H1 (cell line): ENCODE measurements around the gene WNT2. TPM values are rescaled to one million over a fixed set of nuclear protein-coding genes. Genes with fewer than 3 reads are reported as not detected.

Experiments
- CTCF ChIA-PET: fragments of 300-600 bp; sonication (Branson Sonifier 250); formaldehyde crosslinking; loops from one replicate; lab custom pipeline; 2021; ENCODE audit not compliant: partially characterized antibody; lab: Charles Lee
- POLR2A ChIA-PET: fragments of 300-600 bp; sonication (Branson Sonifier 250); formaldehyde crosslinking; loops from one replicate; lab custom pipeline; 2021; ENCODE audit warnings: inconsistent platforms; ENCODE audit not compliant: partially characterized antibody; lab: Charles Lee
- DNase-seq, 2 experiments: peaks; one replicate each; pipeline versions ENCODE4 v3.0.0 to v3.0.0-alpha.2; 2010 to 2022; ENCODE audit warnings: low spot score in 2 of 2, low read depth in 1 of 2, mixed read lengths in 1 of 2
- FAIRE-seq: peaks from 2 replicates; lab custom pipeline; 2011; peaks lifted over from hg19 to GRCh38; lab: Jason Lieb, UNC
- H2AFZ ChIP-seq: 2 replicates; pipeline ENCODE4 v1.8.1; 2012; ENCODE audit warnings: low read length, inconsistent platforms
- H2AK5ac ChIP-seq: 2 replicates; pipeline ENCODE4 v1.6.1; 2013; ENCODE audit warnings: low read depth, low read length
- H2BK120ac ChIP-seq: replicated peaks from 2 replicates; pipeline ENCODE3; 2013; ENCODE audit warnings: low read depth, low read length, inconsistent platforms
- H2BK12ac ChIP-seq: 2 replicates; pipeline ENCODE4 v1.6.1; 2013; ENCODE audit warnings: low read depth, low read length
- H2BK15ac ChIP-seq: 2 replicates; pipeline ENCODE4 v1.6.1; 2013; ENCODE audit warnings: low read length
- H2BK20ac ChIP-seq: 2 replicates; pipeline ENCODE4 v1.6.1; 2013; ENCODE audit warnings: low read length
- H2BK5ac ChIP-seq: 2 replicates; pipeline ENCODE4 v1.6.1; 2013; ENCODE audit warnings: low read depth, low read length
- H3K14ac ChIP-seq: 2 replicates; pipeline ENCODE4 v1.6.1; 2013; ENCODE audit warnings: inconsistent platforms; ENCODE audit not compliant: insufficient read length
- H3K18ac ChIP-seq: 2 replicates; pipeline ENCODE4 v1.6.1; 2013; ENCODE audit warnings: low read length; ENCODE audit errors: extremely low read depth
- H3K23ac ChIP-seq: 2 replicates; pipeline ENCODE4 v1.6.1; 2013; ENCODE audit warnings: inconsistent platforms; ENCODE audit not compliant: insufficient read length
- H3K23me2 ChIP-seq: 2 replicates; pipeline ENCODE4 v1.6.1; 2013; ENCODE audit warnings: low read depth, low read length
- H3K27ac ChIP-seq: 2 replicates; pipeline ENCODE4 v1.6.1; 2011; ENCODE audit warnings: low read depth, low read length, inconsistent platforms
- H3K27me3 ChIP-seq, 4 experiments: replicated peaks in 1 of 4; 1 replicate in 1 of 4; 2 replicates in 3 of 4; pipeline versions ENCODE4 v1.6.1 to v1.8.1; 2011 to 2013; ENCODE audit warnings: low read length in 3 of 4, mild to moderate bottlenecking in 3 of 4, inconsistent platforms in 2 of 4, mixed read lengths in 2 of 4, moderate library complexity in 1 of 4; ENCODE audit not compliant: control insufficient read depth in 3 of 4, insufficient read depth in 3 of 4; ENCODE audit errors: extremely low read depth in 1 of 4
- H3K36me3 ChIP-seq, 4 experiments: 2 replicates each; pipeline versions ENCODE4 v1.6.1 to v1.8.1; 2011 to 2013; ENCODE audit warnings: mild to moderate bottlenecking in 4 of 4, low read length in 3 of 4, moderate library complexity in 2 of 4, control low read depth in 1 of 4, inconsistent platforms in 1 of 4; ENCODE audit not compliant: insufficient read depth in 4 of 4, control insufficient read depth in 2 of 4
- H3K4ac ChIP-seq: replicated peaks from 2 replicates; pipeline ENCODE3; 2013; ENCODE audit warnings: low read length, low read depth, mixed read lengths, inconsistent platforms; ENCODE audit not compliant: insufficient read length
- H3K4me1 ChIP-seq, 4 experiments: replicated peaks in 1 of 4; 1 replicate in 1 of 4; 2 replicates in 3 of 4; pipeline versions ENCODE4 v1.6.1 to v1.8.1; 2011 to 2013; ENCODE audit warnings: low read length in 3 of 4, inconsistent platforms in 2 of 4, mixed read lengths in 1 of 4; ENCODE audit not compliant: insufficient read depth in 4 of 4, control insufficient read depth in 3 of 4
- H3K4me2 ChIP-seq, 2 experiments: 2 replicates each; pipeline versions ENCODE4 v1.6.1 to v1.8.1; 2011 to 2013; ENCODE audit warnings: low read depth in 2 of 2, low read length in 2 of 2, control low read depth in 1 of 2, inconsistent platforms in 1 of 2, mild to moderate bottlenecking in 1 of 2; ENCODE audit not compliant: insufficient read depth in 1 of 2
- H3K4me3 ChIP-seq, 4 experiments: fragments of 200-600, 300-600 bp in 1 of 4; sonication (generic), shearing (Covaris generic), sonication (Bioruptor Twin) in 1 of 4; 2 replicates each; pipeline versions ENCODE4 v1.5.1 to v1.8.1; 2011 to 2016; ENCODE audit warnings: low read length in 4 of 4, low read depth in 3 of 4, control low read depth in 2 of 4, inconsistent platforms in 2 of 4, mild to moderate bottlenecking in 2 of 4, mixed read lengths in 1 of 4, moderate library complexity in 1 of 4; ENCODE audit not compliant: insufficient read depth in 2 of 4; ENCODE audit errors: extremely low read depth in 1 of 4
- H3K56ac ChIP-seq: replicated peaks from 2 replicates; pipeline ENCODE3; 2013; ENCODE audit warnings: low read depth, mild to moderate bottlenecking, mixed read lengths, low read length, inconsistent platforms; ENCODE audit not compliant: insufficient read length
- H3K79me1 ChIP-seq: 2 replicates; pipeline ENCODE4 v1.6.1; 2013; ENCODE audit warnings: low read depth, low read length, control low read depth
- H3K79me2 ChIP-seq, 2 experiments: 2 replicates each; pipeline versions ENCODE4 v1.6.1 to v1.8.1; 2012 to 2013; ENCODE audit warnings: low read length in 2 of 2, mild to moderate bottlenecking in 2 of 2, inconsistent platforms in 1 of 2; ENCODE audit not compliant: insufficient read depth in 2 of 2, control insufficient read depth in 1 of 2
- H3K9ac ChIP-seq, 4 experiments: replicated peaks in 1 of 4; 1 replicate in 1 of 4; 2 replicates in 3 of 4; pipeline versions ENCODE4 v1.6.1 to v1.8.1; 2011 to 2013; ENCODE audit warnings: low read depth in 3 of 4, low read length in 3 of 4, control low read depth in 2 of 4, mild to moderate bottlenecking in 2 of 4, moderate library complexity in 2 of 4, inconsistent platforms in 1 of 4; ENCODE audit errors: extremely low read depth in 1 of 4
- H3K9me3 ChIP-seq, 2 experiments: 2 replicates each; pipeline versions ENCODE4 v1.6.1 to v1.8.1; 2012 to 2013; ENCODE audit warnings: mild to moderate bottlenecking in 2 of 2, moderate library complexity in 2 of 2, control low read depth in 1 of 2, inconsistent platforms in 1 of 2, low read depth in 1 of 2, low read length in 1 of 2, mixed read lengths in 1 of 2; ENCODE audit not compliant: insufficient read depth in 2 of 2
- H4K20me1 ChIP-seq, 2 experiments: replicated peaks in 1 of 2; 2 replicates each; pipeline versions ENCODE3 to v1.8.1; 2011 to 2013; ENCODE audit warnings: inconsistent platforms in 2 of 2, low read length in 2 of 2, mild to moderate bottlenecking in 1 of 2; ENCODE audit not compliant: insufficient read depth in 2 of 2, control insufficient read depth in 1 of 2
- H4K5ac ChIP-seq: 2 replicates; pipeline ENCODE4 v1.6.1; 2013; ENCODE audit warnings: low read length, low read depth, mixed read lengths, inconsistent platforms; ENCODE audit not compliant: insufficient read length
- H4K8ac ChIP-seq: 2 replicates; pipeline ENCODE4 v1.8.0; 2013; ENCODE audit warnings: mild to moderate bottlenecking, moderate library complexity, low read length, inconsistent platforms; ENCODE audit not compliant: insufficient read depth; ENCODE audit errors: extremely low read depth
- H4K91ac ChIP-seq: replicated peaks from 2 replicates; pipeline ENCODE3; 2013; ENCODE audit warnings: low read length, mixed read lengths, inconsistent platforms; ENCODE audit not compliant: insufficient read length
- BACH1 ChIP-seq: IDR thresholded peaks from 2 replicates; pipeline ENCODE4 v1.6.1; 2012; ENCODE audit warnings: low read length, improper control_type of control experiment
- BCL11A ChIP-seq, 2 experiments: IDR thresholded peaks; one replicate each; pipeline ENCODE4 v1.6.1; 2011; ENCODE audit warnings: low read depth in 2 of 2, low read length in 2 of 2, mild to moderate bottlenecking in 2 of 2
- BRCA1 ChIP-seq: IDR thresholded peaks from 2 replicates; pipeline ENCODE4 v1.6.1; 2012; ENCODE audit warnings: low read depth, low read length, improper control_type of control experiment
- CBX5 ChIP-seq: fragments of 300-800, 300-1000 bp; sonication (generic); IDR thresholded peaks from 2 replicates; pipeline ENCODE4 v1.7.1; 2016; ENCODE audit warnings: antibody characterized with exemption, low read length, low read depth
- CEBPB ChIP-seq: IDR thresholded peaks from 2 replicates; pipeline ENCODE4 v1.6.1; 2012; ENCODE audit warnings: low read depth, low read length
- CHD2 ChIP-seq: IDR thresholded peaks from 2 replicates; pipeline ENCODE4 v1.6.1; 2012; ENCODE audit warnings: low read length, improper control_type of control experiment
- E2F6 ChIP-seq: IDR thresholded peaks from 2 replicates; pipeline ENCODE4 v1.6.1; 2012; ENCODE audit warnings: inconsistent platforms
- JUND ChIP-seq: IDR thresholded peaks from 2 replicates; pipeline ENCODE4 v1.6.1; 2011; ENCODE audit warnings: mild to moderate bottlenecking, improper control_type of control experiment, low read length
- POLR2AphosphoS5 ChIP-seq: IDR thresholded peaks from 2 replicates; pipeline ENCODE4 v1.6.1; 2011; ENCODE audit warnings: low read depth, low read length
- POU5F1 ChIP-seq: IDR thresholded peaks from 2 replicates; pipeline ENCODE4 v1.6.1; 2011; ENCODE audit warnings: low read depth, mild to moderate bottlenecking, low read length, moderate library complexity
- RAD21 ChIP-seq, 2 experiments: IDR thresholded peaks in 1 of 2; conservative IDR thresholded peaks in 1 of 2; 2 replicates each; pipeline ENCODE4 v1.6.1; 2011; ENCODE audit warnings: low read depth in 2 of 2, low read length in 2 of 2, improper control_type of control experiment in 1 of 2, inconsistent platforms in 1 of 2, mild to moderate bottlenecking in 1 of 2, moderate library complexity in 1 of 2
- SIN3A ChIP-seq, 2 experiments: IDR thresholded peaks in 1 of 2; conservative IDR thresholded peaks in 1 of 2; 2 replicates each; pipeline ENCODE4 v1.6.1; 2011 to 2012; ENCODE audit warnings: low read length in 2 of 2, improper control_type of control experiment in 1 of 2, low read depth in 1 of 2, mild to moderate bottlenecking in 1 of 2
- SP1 ChIP-seq: IDR thresholded peaks from 2 replicates; pipeline ENCODE4 v1.6.1; 2011; ENCODE audit warnings: low read depth, low read length
- TAF7 ChIP-seq: optimal IDR thresholded peaks from 2 replicates; pipeline ENCODE3; 2011; ENCODE audit warnings: low read depth, mild to moderate bottlenecking, inconsistent platforms, low read length, moderate library complexity, borderline replicate concordance
- ZNF274 ChIP-seq: IDR thresholded peaks from 2 replicates; pipeline ENCODE4 v1.7.0; 2012; ENCODE audit warnings: low read length, borderline replicate concordance; ENCODE audit errors: extremely low read depth
- WGBS, 2 experiments: shearing (Covaris generic) in 1 of 2; methylation state at CpG; one replicate each; pipeline versions ENCODE4 v1.1.6 to v1.1.7; 2013 to 2015; ENCODE audit warnings: low lambda C conversion rate in 2 of 2, mixed read lengths in 2 of 2, inconsistent platforms in 1 of 2, low coverage in 1 of 2, missing lambda C conversion rate in 1 of 2; ENCODE audit not compliant: insufficient replicate concordance in 2 of 2, insufficient coverage in 1 of 2, insufficient read length in 1 of 2; ENCODE audit errors: extremely low coverage in 1 of 2, missing lambda C conversion rate in 1 of 2; 5-methylcytosine and 5-hydroxymethylcytosine counted together
- polyA plus RNA-seq, 7 experiments: library from polyadenylated mRNA; depleted of rRNA in 3 of 7; stranded (reverse) in 5 of 7; unstranded in 2 of 7; fragments of >200 nt in 5 of 7; fragments of 200-250 nt in 2 of 7; gene quantifications; 1 replicate in 5 of 7; 2 replicates in 1 of 7; 4 replicates in 1 of 7; pipeline versions ENCODE4 v1.2.1 to v1.2.3, GENCODE V29; 2011 to 2013; ENCODE audit warnings: missing spikeins in 2 of 7, mixed read lengths in 2 of 7
- total RNA-seq: library from RNA; stranded (reverse); fragmentation: NEBNext Ultra II Directional; extraction: Animal tissue kit (Norgen Biotek cat#: 25700); gene quantifications from 2 replicates; pipeline ENCODE4 v1.2.1, GENCODE V29; 2021

WNT2 gene
- total and polyA plus RNA-seq, 2 of the 8 experiments (the other 6 are each of a cell fraction or from before 2014, with no cell fraction given), result not detected

GRCh38 chr7:117277576-117277975, 45.3 kb downstream of the WNT2 start:
- Histone ChIP-seq H2BK20ac (no peak overlapping the region), H3K79me1 (no peaks in the 10 kb centered on the region), H3K4me3 (no peak overlapping the region), H3K56ac (no peak overlapping the region), H2BK120ac (no peak overlapping the region), H3K23me2 (no peaks in the 10 kb centered on the region), H3K36me3 (no peaks in the 10 kb centered on the region), H3K4me1 (no peaks in the 10 kb centered on the region), H2AK5ac (no peak overlapping the region), H3K14ac (no peak overlapping the region), H2AFZ (no peak overlapping the region), H4K91ac (no peak overlapping the region), H4K8ac (no peak overlapping the region), H3K9ac (no peak overlapping the region), H3K4ac (no peak overlapping the region), H4K5ac (no peak overlapping the region), H3K9me3 (no peaks in the 10 kb centered on the region), H3K4me2 (no peak overlapping the region), H3K79me2 (no peaks in the 10 kb centered on the region), H3K23ac (no peak overlapping the region), H2BK12ac (no peak overlapping the region), H3K27me3 (no peaks in the 10 kb centered on the region; a peak in 1 of 7 replicates), H3K18ac (no peak overlapping the region), H2BK5ac (no peak overlapping the region), H2BK15ac (no peak overlapping the region), H3K27ac (no peak overlapping the region), H4K20me1 (no peaks in the 10 kb centered on the region)
- WGBS, 2 experiments, result 95% methylated on average over 3 of the region's 3 CpGs; no CpG with 5 or more reads in 1 of the 2 experiments
- DNase-seq, result no peak
- no peak for FAIRE-seq
- ChIA-PET CTCF (no interaction called here), POLR2A (no interaction called here)
- no peak for TF ChIP-seq BRCA1
- TF ChIP-seq SIN3A (conservative IDR thresholded peaks at IDR 0.05 in 1 of 2, IDR thresholded peaks at IDR 0.05 in 1 of 2; ENCODE audit: low read depth in 1 of 2, low read length in 2 of 2), result no peak
- TF ChIP-seq BACH1, result no peak
- no peak for TF ChIP-seq SP1
- no peak for TF ChIP-seq JUND
- no peak for TF ChIP-seq POU5F1
- TF ChIP-seq POLR2AphosphoS5, result no peak
- TF ChIP-seq CBX5, result no peak
- TF ChIP-seq BCL11A (IDR thresholded peaks at IDR 0.05; ENCODE audit: low read depth in 2 of 2, low read length in 2 of 2), result no peak
- TF ChIP-seq ZNF274, result no peak
- no peak for TF ChIP-seq TAF7
- TF ChIP-seq CHD2, result no peak
- TF ChIP-seq E2F6, result no peak
- TF ChIP-seq CEBPB, result no peak
- TF ChIP-seq RAD21 (IDR thresholded peaks at IDR 0.05 in 1 of 2, conservative IDR thresholded peaks at IDR 0.05 in 1 of 2; ENCODE audit: low read depth in 2 of 2, low read length in 2 of 2), result no peak
